H1 (cell line): ENCODE results near the gene RUNX1. TPM values are rescaled to one million over a fixed set of nuclear protein-coding genes. Genes with fewer than 3 reads are reported as not detected.

Experiments used
- CBX5 ChIP-seq: fragments of 300-800, 300-1000 bp; sonication (generic); IDR thresholded peaks from 2 replicates; pipeline ENCODE4 v1.7.1; 2016; ENCODE audit warnings: antibody characterized with exemption, low read length, low read depth
- HDAC6 ChIP-seq: IDR thresholded peaks from one replicate; pipeline ENCODE4 v1.7.1; 2012; ENCODE audit warnings: low read depth, mild to moderate bottlenecking, inconsistent platforms, low read length, moderate library complexity
- KDM1A ChIP-seq: fragments of 200-600, 300-600 bp; sonication (generic); IDR thresholded peaks from 2 replicates; pipeline ENCODE4 v1.7.1; 2016; ENCODE audit warnings: mild to moderate bottlenecking, low read length, borderline replicate concordance
- TAF1 ChIP-seq: IDR thresholded peaks from 2 replicates; pipeline ENCODE4 v1.6.1; 2011; ENCODE audit warnings: mild to moderate bottlenecking, low read depth, low read length
- polyA plus RNA-seq, 7 experiments: library from polyadenylated mRNA; depleted of rRNA in 3 of 7; stranded (reverse) in 5 of 7; unstranded in 2 of 7; fragments of >200 nt in 5 of 7; fragments of 200-250 nt in 2 of 7; gene quantifications; 1 replicate in 5 of 7; 2 replicates in 1 of 7; 4 replicates in 1 of 7; pipeline versions ENCODE4 v1.2.1 to v1.2.3, GENCODE V29; 2011 to 2013; ENCODE audit warnings: missing spikeins in 2 of 7, mixed read lengths in 2 of 7
- total RNA-seq: library from RNA; stranded (reverse); fragmentation: NEBNext Ultra II Directional; extraction: Animal tissue kit (Norgen Biotek cat#: 25700); gene quantifications from 2 replicates; pipeline ENCODE4 v1.2.1, GENCODE V29; 2021

The RUNX1 gene
- total and polyA plus RNA-seq, 2 of the 8 experiments (the other 6 are each of a cell fraction or from before 2014, with no cell fraction given), result 0.20 to 0.60 TPM

DNA sequence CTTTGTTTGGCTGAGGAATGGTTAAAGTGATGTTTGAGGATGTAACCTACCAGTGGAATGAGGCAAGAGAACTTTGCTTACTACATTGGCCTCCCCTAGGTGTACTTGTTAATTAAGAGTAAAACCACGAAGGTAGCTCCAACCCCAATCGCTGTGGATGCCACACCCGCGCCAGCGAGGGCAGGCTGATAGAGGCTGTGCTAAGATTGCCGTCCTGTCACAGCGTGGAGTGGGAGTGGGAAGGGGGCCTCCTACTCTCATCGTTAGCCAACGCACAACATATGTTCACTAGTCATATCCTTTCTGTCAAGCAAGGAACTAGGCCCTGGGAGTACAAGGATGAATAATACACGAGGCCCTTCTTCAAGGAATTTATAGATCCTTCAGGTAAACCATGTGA, 99.6 kb downstream of the RUNX1 start (continued):
- TF ChIP-seq CBX5, result no peak
- no peak for TF ChIP-seq KDM1A
- no peak for TF ChIP-seq HDAC6
- TF ChIP-seq TAF1, result no peak
